Measurements from ENCODE around the gene TMPRSS2. TPM values are rescaled to one million over a fixed set of nuclear protein-coding genes. Genes with fewer than 3 reads are reported as not detected.

TMPRSS2 gene
- total RNA-seq, 1 experiment from 2014 or later = not detected

- Mint-ChIP-seq H3K36me3 (ENCODE audit: insufficient read depth, unreplicated experiment) (peaks cover 6% of the 10 kb centered on the region), H3K27me3 (ENCODE audit: insufficient read depth, unreplicated experiment) (peaks cover 14% of the 10 kb centered on the region), H3K27ac (ENCODE audit: low read depth, unreplicated experiment) (no peak overlapping the region), H3K4me3 (ENCODE audit: unreplicated experiment) (no peak overlapping the region), H3K9me3 (ENCODE audit: unreplicated experiment) (no peaks in the 10 kb centered on the region), H3K4me1 (ENCODE audit: insufficient read depth, unreplicated experiment) (peaks cover 19% of the 10 kb centered on the region)
- intact Hi-C loops (cut with micrococcal nuclease) = no loop called here
- POLR2A ChIA-PET = no interaction called here
- CTCF ChIA-PET = interaction anchor here (0.8 kb wide), 1 partner anchor 133 kb away, joined by 3 read pairs; no protein-coding TSS in a partner anchor
- TF ChIP-seq, protein P1, sequence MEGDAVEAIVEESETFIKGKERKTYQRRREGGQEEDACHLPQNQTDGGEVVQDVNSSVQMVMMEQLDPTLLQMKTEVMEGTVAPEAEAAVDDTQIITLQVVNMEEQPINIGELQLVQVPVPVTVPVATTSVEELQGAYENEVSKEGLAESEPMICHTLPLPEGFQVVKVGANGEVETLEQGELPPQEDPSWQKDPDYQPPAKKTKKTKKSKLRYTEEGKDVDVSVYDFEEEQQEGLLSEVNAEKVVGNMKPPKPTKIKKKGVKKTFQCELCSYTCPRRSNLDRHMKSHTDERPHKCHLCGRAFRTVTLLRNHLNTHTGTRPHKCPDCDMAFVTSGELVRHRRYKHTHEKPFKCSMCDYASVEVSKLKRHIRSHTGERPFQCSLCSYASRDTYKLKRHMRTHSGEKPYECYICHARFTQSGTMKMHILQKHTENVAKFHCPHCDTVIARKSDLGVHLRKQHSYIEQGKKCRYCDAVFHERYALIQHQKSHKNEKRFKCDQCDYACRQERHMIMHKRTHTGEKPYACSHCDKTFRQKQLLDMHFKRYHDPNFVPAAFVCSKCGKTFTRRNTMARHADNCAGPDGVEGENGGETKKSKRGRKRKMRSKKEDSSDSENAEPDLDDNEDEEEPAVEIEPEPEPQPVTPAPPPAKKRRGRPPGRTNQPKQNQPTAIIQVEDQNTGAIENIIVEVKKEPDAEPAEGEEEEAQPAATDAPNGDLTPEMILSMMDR (IDR thresholded peaks at IDR 0.05; ENCODE audit: unreplicated experiment) = no peak
- BruUV-seq (replicated peaks) = no TSS peak
- no peak for DNase-seq (ENCODE audit: unreplicated experiment)
These were observed 27.8 kb downstream of the TMPRSS2 start for GRCh38 chr21:41480086-41480690.

DNA sequence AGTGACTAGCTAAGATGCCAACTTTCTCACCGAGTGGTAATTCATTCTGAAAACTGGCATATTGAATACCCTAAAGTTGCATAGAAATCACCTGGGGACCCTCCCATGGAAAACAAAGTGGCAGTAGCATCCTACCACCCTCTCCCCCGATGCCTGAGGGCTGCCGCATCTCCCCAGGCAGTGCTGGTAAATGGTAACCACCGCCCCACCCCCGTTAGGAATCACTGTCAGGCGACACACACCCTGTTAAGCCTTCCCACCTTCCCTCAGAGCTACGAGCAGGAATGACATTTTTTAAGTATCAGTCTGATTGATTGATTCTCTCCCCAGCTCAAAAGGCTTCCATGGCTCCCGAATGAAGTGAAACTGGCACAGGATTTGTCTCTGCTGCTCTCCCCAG, 28.3 kb downstream of the TMPRSS2 start:
- ChIA-PET POLR2A (no interaction called here), CTCF (interaction anchor here (0.8 kb wide), 1 partner anchor 133 kb away, joined by 3 read pairs; no protein-coding TSS in a partner anchor)
- BruUV-seq (replicated peaks) = no TSS peak
- H3K27me3 Mint-ChIP-seq (ENCODE audit: insufficient read depth, unreplicated experiment) = peaks cover 14% of the 10 kb centered on the region
- no peaks in the 10 kb centered on the region for H3K9me3 Mint-ChIP-seq (ENCODE audit: unreplicated experiment)
- H3K4me3 Mint-ChIP-seq (ENCODE audit: unreplicated experiment) = no peak overlapping the region
- DNase-seq (ENCODE audit: unreplicated experiment) = no peak
- TF ChIP-seq, protein P1 (IDR thresholded peaks at IDR 0.05; ENCODE audit: unreplicated experiment) = no peak
- peaks cover 19% of the 10 kb centered on the region for H3K4me1 Mint-ChIP-seq (ENCODE audit: insufficient read depth, unreplicated experiment)
- intact Hi-C loops (cut with micrococcal nuclease) = no loop called here
- H3K27ac Mint-ChIP-seq (ENCODE audit: low read depth, unreplicated experiment) = no peak overlapping the region
- H3K36me3 Mint-ChIP-seq (ENCODE audit: insufficient read depth, unreplicated experiment) = peaks cover 6% of the 10 kb centered on the region

GRCh38 chr21:41478319-41479177, 29.4 kb downstream of the TMPRSS2 start:
- DNase-seq (ENCODE audit: unreplicated experiment) = peak; percentile 5
- H3K9me3 Mint-ChIP-seq (ENCODE audit: unreplicated experiment) = no peaks in the 10 kb centered on the region
- ChIA-PET POLR2A (interaction anchor here (0.6 kb wide), 1 partner anchor 62 kb away, joined by 3 read pairs; no protein-coding TSS in a partner anchor), CTCF (interaction anchor here (0.5 kb wide), 1 partner anchor 310 kb away, joined by 3 read pairs; the partner anchor contains the start of gene BACE2)
- H3K27ac Mint-ChIP-seq (ENCODE audit: low read depth, unreplicated experiment) = peak overlapping the region; percentile 73
- TF ChIP-seq, protein P1 (IDR thresholded peaks at IDR 0.05; ENCODE audit: unreplicated experiment) = no peak
- peak overlapping the region; percentile 10 for H3K4me3 Mint-ChIP-seq (ENCODE audit: unreplicated experiment)
- intact Hi-C loops (cut with micrococcal nuclease) = no loop called here
- peaks cover 14% of the 10 kb centered on the region for H3K27me3 Mint-ChIP-seq (ENCODE audit: insufficient read depth, unreplicated experiment)
- BruUV-seq (replicated peaks) = no TSS peak
- H3K4me1 Mint-ChIP-seq (ENCODE audit: insufficient read depth, unreplicated experiment) = peaks cover 19% of the 10 kb centered on the region
- H3K36me3 Mint-ChIP-seq (ENCODE audit: insufficient read depth, unreplicated experiment) = peaks cover 6% of the 10 kb centered on the region

- no TSS peak for BruUV-seq (replicated peaks)
- POLR2A ChIA-PET = interaction anchor here (0.6 kb wide), 1 partner anchor 63 kb away, joined by 3 read pairs; no protein-coding TSS in a partner anchor
- no peak overlapping the region for H3K27ac Mint-ChIP-seq (ENCODE audit: low read depth, unreplicated experiment)
- TF ChIP-seq, protein P1 (IDR thresholded peaks at IDR 0.05; ENCODE audit: unreplicated experiment) = no peak
- intact Hi-C loops (cut with micrococcal nuclease) = no loop called here
- H3K4me3 Mint-ChIP-seq (ENCODE audit: unreplicated experiment) = no peak overlapping the region
- peaks cover 19% of the 10 kb centered on the region for H3K4me1 Mint-ChIP-seq (ENCODE audit: insufficient read depth, unreplicated experiment)
- no peaks in the 10 kb centered on the region for H3K9me3 Mint-ChIP-seq (ENCODE audit: unreplicated experiment)
- H3K27me3 Mint-ChIP-seq (ENCODE audit: insufficient read depth, unreplicated experiment) = peaks cover 14% of the 10 kb centered on the region
- H3K36me3 Mint-ChIP-seq (ENCODE audit: insufficient read depth, unreplicated experiment) = peaks cover 6% of the 10 kb centered on the region
- CTCF ChIA-PET = no interaction called here
- no peak for DNase-seq (ENCODE audit: unreplicated experiment)
These were observed 30.2 kb downstream of the TMPRSS2 start for GRCh38 chr21:41477641-41478318.

All from MCF 10A (cell line).